Right atrium auricular region (tissue), 2 donors: ENCODE data around the gene PHYHD1. TPM values are rescaled to one million over a fixed set of nuclear protein-coding genes. Genes with fewer than 3 reads are reported as not detected.

Experiments used
- DNase-seq: peaks from one replicate; pipeline ENCODE4 v3.0.0-alpha.2; 2019; ENCODE audit warnings: low spot score
- H3K27ac ChIP-seq, 2 donors: fragments of 200-600 bp; sonication (generic); 1 replicate in 1 of 2; 2 replicates in 1 of 2; pipeline ENCODE4 v1.5.1; 2016 to 2019
- H3K27me3 ChIP-seq, 2 donors: fragments of 200-600 bp; sonication (generic); one replicate each; pipeline versions ENCODE4 v1.5.1 to v1.6.0; 2017 to 2019
- H3K36me3 ChIP-seq: fragments of 200-600 bp; sonication (generic); one replicate; pipeline ENCODE4 v1.5.1; 2016
- H3K4me1 ChIP-seq, 2 donors: fragments of 200-600 bp; sonication (generic); one replicate each; pipeline versions ENCODE4 v1.5.1 to v1.6.0; 2017 to 2019
- H3K4me3 ChIP-seq, 2 donors: fragments of 200-600 bp; sonication (generic); 1 replicate in 1 of 2; 2 replicates in 1 of 2; pipeline ENCODE4 v1.5.1; 2017 to 2019; ENCODE audit warnings: mild to moderate bottlenecking in 1 of 2, moderate library complexity in 1 of 2
- H3K9me3 ChIP-seq, 2 donors: fragments of 200-600 bp; sonication (generic); one replicate each; pipeline ENCODE4 v1.5.1; 2019
- total RNA-seq, 2 donors: library from RNA; depleted of rRNA; stranded (reverse); fragments of >200 nt; gene quantifications; one replicate each; pipeline ENCODE4 v1.1.0, GENCODE V29; 2016
- TF ChIP-seq, protein P1 (sequence below), 2 donors: fragments of 200-600 bp; sonication (generic); IDR thresholded peaks; one replicate each; pipeline ENCODE4 v1.5.1; 2019; ENCODE audit warnings: antibody characterized with exemption in 2 of 2

Gene PHYHD1
- total RNA-seq, 2 donors from 2014 or later, result 21.3 to 51.9 TPM

DNA sequence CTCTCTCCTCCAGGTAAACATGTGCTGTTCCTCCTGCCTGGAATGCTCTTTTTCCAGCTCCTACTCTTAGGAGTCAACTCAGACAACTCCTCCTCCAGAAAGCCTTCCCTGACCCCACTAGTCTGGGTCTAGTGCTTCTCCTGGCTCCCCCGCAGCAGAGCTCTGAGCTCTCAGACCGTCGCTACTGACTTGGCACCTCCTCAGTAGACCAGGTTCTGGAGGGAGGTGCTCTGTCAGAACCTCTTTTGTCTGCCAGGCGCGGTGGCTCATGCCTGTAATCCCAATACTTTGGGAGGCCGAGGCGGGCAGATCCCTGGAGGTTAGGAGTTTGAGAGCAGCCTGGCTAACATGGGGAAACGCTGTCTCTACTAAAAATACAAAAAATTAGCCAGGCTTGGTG, 35.4 kb upstream of the PHYHD1 start:
- TF ChIP-seq, protein P1, sequence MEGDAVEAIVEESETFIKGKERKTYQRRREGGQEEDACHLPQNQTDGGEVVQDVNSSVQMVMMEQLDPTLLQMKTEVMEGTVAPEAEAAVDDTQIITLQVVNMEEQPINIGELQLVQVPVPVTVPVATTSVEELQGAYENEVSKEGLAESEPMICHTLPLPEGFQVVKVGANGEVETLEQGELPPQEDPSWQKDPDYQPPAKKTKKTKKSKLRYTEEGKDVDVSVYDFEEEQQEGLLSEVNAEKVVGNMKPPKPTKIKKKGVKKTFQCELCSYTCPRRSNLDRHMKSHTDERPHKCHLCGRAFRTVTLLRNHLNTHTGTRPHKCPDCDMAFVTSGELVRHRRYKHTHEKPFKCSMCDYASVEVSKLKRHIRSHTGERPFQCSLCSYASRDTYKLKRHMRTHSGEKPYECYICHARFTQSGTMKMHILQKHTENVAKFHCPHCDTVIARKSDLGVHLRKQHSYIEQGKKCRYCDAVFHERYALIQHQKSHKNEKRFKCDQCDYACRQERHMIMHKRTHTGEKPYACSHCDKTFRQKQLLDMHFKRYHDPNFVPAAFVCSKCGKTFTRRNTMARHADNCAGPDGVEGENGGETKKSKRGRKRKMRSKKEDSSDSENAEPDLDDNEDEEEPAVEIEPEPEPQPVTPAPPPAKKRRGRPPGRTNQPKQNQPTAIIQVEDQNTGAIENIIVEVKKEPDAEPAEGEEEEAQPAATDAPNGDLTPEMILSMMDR (IDR thresholded peaks at IDR 0.05), result no peak
- Histone ChIP-seq H3K4me1 (peaks cover 0 to 69% of the 10 kb centered on the region in 2 donors), H3K27me3 (no peaks in the 10 kb centered on the region), H3K9me3 (no peaks in the 10 kb centered on the region), H3K36me3 (peaks cover 44% of the 10 kb centered on the region), H3K4me3 (no peak overlapping the region), H3K27ac (peak overlapping the region; percentile 97 to 98)
- DNase-seq, result no peak

DNA sequence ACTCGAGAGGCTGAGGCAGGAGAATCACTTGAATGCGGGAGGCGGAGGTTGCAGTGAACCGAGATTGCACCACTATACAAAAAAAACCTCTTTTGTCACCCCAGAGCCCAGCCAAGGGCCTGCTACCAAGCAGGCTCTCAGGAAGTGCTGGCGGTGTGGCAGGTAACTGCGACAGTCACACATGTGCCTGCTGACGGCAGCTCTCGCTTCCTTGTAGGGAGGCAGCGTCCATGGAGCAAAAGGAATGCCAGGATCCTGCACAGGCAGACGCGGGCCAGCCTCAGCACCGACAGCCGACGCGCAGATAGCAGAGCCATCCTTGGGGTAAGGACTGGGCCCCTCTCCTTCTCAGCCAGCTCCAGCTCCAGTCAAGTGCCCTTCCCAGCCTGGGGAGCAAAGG, 35.0 kb upstream of the PHYHD1 start:
- H3K4me1 ChIP-seq, result peaks cover 0 to 69% of the 10 kb centered on the region in 2 donors
- peaks cover 48% of the 10 kb centered on the region for H3K36me3 ChIP-seq
- H3K27me3 ChIP-seq, result no peaks in the 10 kb centered on the region
- H3K27ac ChIP-seq, result peak overlapping the region; percentile 97 to 98
- TF ChIP-seq, protein P1 (IDR thresholded peaks at IDR 0.05), result no peak
- no peak for DNase-seq
- H3K9me3 ChIP-seq, result no peaks in the 10 kb centered on the region
- H3K4me3 ChIP-seq, result no peak overlapping the region

DNA sequence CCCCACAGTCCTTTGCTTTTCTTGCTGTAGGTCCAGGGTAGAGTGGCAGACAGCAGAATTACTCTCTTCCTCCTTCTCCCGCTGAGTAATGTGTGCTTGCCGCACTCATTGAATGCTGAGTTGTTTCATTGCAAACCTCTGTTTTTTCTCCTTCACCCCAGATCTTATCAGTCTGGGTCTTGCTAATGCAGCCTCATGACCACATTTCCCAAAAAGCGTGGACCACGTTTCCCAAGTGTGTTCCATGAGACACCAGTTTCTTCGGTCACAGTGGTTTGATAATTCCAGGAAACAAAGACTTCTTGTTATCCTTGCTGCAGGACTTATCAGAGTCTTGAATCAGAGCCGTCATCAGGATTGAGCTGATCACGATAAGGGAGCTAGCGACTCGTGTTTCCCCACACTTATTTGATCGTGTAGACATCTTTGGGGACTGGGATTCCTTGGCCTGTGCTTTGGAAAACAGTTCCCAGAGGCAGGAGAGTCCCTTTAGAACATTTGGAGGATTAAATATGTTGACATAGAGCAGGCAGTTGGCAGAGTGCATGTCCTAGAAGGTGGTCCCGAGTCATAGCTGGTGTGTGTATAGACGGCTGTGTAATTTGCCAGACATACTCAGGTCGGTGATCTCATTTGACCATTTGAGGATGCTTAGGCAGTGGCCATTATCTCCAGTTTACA, 34.4 kb upstream of the PHYHD1 start:
- H3K27ac ChIP-seq, result peak overlapping the region; percentile 97 to 98
- no peaks in the 10 kb centered on the region for H3K9me3 ChIP-seq
- TF ChIP-seq, protein P1 (IDR thresholded peaks at IDR 0.05), result no peak
- no peak overlapping the region for H3K4me3 ChIP-seq
- DNase-seq, result no peak
- H3K4me1 ChIP-seq, result peaks cover 0 to 71% of the 10 kb centered on the region in 2 donors
- peaks cover 52% of the 10 kb centered on the region for H3K36me3 ChIP-seq
- no peaks in the 10 kb centered on the region for H3K27me3 ChIP-seq

DNA sequence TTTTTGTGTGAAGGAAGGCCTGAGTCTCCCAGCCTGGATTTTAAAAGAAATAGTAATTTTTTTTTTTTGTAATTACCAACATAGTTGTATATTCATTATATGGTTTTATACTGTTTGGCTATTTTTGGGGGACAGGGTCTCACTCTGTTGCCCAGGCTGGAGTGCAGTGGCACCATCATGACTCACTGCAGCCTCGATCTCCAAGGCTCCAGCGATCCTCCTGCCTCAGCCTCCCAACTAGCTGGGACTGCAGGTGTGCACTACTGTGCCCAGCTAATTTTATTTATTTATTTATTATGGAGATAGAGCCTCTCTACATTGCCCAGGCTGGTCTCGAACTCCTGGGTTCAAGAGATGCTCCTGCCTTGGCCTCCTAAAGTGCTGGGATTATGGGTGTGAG, 33.7 kb upstream of the PHYHD1 start:
- Histone ChIP-seq H3K27me3 (no peaks in the 10 kb centered on the region), H3K36me3 (peaks cover 59% of the 10 kb centered on the region), H3K4me3 (no peak overlapping the region), H3K4me1 (peaks cover 0 to 78% of the 10 kb centered on the region in 2 donors), H3K27ac (peak overlapping the region; percentile 97 to 98), H3K9me3 (no peaks in the 10 kb centered on the region)
- TF ChIP-seq, protein P1 (IDR thresholded peaks at IDR 0.05), result no peak
- no peak for DNase-seq

DNA sequence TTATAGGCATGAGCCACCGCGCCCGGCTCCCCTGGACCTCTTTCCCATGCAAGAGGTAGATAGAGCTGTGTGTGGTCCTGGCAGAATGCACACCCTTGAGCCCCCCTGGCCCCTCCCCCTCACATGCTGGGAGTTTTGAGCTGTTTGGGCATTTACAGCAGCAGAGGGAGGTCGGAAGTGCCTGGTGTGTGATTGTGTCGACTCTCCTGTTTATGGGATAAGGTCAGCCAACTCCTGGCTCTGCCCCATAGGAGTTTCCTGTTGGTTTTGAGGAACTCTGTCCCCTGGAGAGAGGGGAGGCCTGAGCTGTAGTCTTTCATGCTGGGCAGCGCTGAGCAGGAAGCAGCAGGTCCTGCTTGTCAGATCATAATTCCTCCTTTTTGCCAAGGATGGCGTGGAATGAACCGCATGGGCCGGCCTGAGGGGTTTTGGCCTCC, 32.9 kb upstream of the PHYHD1 start:
- Histone ChIP-seq H3K27ac (peak overlapping the region; percentile 22 to 62), H3K9me3 (no peaks in the 10 kb centered on the region), H3K36me3 (peaks cover 66% of the 10 kb centered on the region), H3K27me3 (no peaks in the 10 kb centered on the region), H3K4me3 (no peak overlapping the region), H3K4me1 (peaks cover 0 to 85% of the 10 kb centered on the region in 2 donors)
- TF ChIP-seq, protein P1 (IDR thresholded peaks at IDR 0.05), result no peak
- DNase-seq, result no peak
